Globus pallidus (tissue), 1 donor: ENCODE results near the gene CRACR2B.

ENCODE experiments used
- DNase-seq: peaks from one replicate; pipeline ENCODE4 v3.0.0-alpha.2; 2015; ENCODE audit warnings: low spot score

CRACR2B gene

DNA sequence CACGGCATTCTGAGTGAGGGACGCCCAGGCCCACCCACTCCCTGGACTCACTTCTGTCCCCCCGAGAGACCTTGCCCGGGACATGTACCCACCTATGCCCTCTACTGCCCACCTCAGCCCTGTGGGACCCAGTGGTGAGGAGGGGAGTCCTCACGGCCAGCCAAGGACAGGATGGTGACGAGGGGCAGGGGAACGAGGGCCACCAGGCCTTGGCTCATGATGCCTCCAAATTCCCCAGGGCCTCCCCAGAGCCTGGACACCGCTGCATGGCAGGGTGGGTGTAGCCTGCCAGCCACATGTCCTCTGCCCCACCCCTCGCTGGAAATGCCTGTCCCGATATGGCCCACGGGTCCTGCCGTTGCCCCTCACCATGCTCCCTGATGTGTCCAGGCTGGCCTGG is 41.1 kb downstream of the CRACR2B start:
- no peak for DNase-seq

DNA sequence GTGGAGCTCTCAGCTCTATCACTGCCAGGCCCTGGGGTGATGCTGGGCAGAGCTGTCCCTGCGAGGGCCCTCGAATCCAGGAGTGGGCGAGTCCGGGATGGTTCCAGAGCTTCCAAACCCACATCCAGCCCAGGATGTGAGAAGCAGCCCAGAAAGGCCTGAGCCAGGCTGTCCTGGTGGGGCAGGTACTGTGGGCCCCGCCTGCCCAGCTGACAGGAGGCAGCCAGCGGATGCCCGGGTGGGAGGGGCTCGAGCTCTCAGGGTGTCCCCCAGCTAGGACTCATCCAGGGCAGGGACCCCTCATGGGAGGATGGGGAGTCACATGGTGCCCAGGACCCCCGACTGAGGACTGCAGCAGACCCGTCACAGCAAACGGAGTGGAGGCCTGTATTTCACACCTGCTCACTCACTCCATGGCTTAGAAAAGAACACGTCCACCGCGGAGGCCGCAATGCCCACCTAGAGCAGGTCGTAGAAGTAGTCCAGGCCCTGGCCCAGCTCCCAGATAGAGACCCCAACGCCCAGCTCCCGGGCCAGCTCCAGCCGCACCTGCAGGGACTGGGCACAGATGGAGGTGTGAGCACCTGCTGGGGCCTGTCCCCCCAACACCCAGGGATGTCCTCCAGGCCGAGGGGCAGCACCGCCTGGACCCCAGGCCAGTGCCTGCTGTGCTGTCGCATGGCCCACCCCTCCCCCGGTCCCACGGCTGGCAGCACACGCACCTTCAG is 41.8 kb downstream of the CRACR2B start:
- DNase-seq: no peak

DNA sequence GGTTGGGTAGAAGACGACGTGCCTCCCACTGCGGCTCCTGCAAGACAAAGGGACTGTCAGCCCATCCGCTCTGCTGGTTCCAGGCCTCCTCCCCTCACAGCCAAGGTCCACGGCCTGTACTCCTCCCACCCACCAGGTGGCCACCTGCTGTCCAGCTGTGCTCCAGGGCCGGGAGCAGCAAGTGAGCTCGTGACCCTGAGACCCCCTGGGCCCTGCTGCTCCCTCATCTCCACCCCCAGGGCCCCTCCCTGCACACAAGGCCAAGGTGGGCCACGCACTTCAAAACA is 42.4 kb downstream of the CRACR2B start:
- DNase-seq: no peak

DNA sequence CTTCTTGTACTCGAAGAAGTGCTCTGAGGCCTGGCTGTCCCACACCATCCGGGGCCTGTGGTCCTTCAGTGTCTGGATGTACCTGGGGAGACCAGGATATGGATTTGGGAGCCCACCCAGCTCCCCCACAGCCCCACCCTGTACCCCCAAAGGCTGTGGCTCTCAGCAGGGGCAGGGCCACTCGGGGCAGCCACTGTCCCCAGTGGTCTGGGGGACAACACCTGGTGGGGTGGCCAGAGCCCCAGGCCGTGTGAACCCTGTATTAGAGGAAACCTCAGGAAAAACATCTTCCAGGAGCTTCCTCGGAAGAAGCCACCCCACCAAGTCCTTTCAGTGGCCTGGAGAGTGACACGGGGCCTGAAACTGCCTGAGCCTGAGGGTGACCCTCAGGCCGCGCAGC is 42.7 kb downstream of the CRACR2B start:
- DNase-seq: no peak

GRCh38 chr11:871472-871871 is 43.8 kb downstream of the CRACR2B start:
- DNase-seq: no peak

- no peak for DNase-seq
Measured at GRCh38 chr11:872799-873198, 45.1 kb downstream of the CRACR2B start.

GRCh38 chr11:873706-874105 is 46.0 kb downstream of the CRACR2B start:
- DNase-seq: no peak

- no peak for DNase-seq
Measured at GRCh38 chr11:875203-875602, 47.5 kb downstream of the CRACR2B start.

DNA sequence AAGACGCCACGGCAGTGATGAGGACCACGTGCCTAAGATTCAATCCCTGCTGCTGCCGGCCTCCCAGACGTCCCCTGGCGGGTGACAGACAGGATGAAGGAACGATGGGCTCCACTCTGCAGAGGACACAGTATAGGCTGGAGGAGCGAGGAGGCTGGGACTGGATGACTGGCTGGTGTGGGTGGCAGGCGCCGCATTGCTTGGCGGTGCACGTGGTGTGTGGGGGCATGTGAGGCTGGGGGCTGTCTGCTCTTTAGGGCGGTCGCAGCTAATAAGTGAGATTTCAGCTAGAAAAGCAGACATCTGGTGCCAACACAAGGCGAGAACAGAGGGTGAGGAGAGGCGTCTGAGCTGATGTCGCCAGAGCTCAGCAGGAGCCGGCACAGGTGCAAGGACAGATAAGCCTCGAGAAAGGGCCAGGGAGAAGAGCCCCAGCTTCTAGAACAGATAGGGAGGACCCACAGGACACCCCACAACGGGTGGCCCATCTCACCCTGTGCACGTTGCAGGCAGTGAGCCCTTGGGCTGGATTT is 48.1 kb downstream of the CRACR2B start:
- no peak for DNase-seq

GRCh38 chr11:876545-876944 is 48.8 kb downstream of the CRACR2B start:
- peak; percentile 11 for DNase-seq

DNA sequence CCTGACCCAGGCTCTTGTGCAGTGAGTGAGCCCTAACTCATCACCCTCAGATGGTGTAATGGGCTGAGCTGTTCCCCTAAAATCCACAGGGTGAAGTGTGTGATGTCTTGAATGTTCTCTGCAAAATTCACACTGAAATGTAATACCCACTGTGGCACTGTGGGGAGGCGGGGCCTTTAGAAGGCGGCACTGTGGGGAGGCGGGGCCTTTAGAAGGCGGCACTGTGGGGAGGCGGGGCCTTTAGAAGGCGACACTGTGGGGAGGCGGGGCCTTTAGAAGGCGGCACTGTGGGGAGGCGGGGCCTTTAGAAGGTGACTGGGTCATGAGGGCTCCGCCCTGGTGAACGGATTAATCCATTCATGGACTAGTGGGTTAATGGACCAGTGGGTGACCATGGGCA is 49.8 kb downstream of the CRACR2B start:
- DNase-seq: no peak

- DNase-seq: no peak
Measured at GRCh38 chr11:880447-880846, 52.7 kb downstream of the CRACR2B start.
